ENCODE measurements around the gene MMRN2.
"Not testable (repeated sequence)": the region's sequence is repeated elsewhere in the genome, so short reads cannot be mapped to it uniquely, and the experiment has no call there.

MMRN2 gene, protein sequence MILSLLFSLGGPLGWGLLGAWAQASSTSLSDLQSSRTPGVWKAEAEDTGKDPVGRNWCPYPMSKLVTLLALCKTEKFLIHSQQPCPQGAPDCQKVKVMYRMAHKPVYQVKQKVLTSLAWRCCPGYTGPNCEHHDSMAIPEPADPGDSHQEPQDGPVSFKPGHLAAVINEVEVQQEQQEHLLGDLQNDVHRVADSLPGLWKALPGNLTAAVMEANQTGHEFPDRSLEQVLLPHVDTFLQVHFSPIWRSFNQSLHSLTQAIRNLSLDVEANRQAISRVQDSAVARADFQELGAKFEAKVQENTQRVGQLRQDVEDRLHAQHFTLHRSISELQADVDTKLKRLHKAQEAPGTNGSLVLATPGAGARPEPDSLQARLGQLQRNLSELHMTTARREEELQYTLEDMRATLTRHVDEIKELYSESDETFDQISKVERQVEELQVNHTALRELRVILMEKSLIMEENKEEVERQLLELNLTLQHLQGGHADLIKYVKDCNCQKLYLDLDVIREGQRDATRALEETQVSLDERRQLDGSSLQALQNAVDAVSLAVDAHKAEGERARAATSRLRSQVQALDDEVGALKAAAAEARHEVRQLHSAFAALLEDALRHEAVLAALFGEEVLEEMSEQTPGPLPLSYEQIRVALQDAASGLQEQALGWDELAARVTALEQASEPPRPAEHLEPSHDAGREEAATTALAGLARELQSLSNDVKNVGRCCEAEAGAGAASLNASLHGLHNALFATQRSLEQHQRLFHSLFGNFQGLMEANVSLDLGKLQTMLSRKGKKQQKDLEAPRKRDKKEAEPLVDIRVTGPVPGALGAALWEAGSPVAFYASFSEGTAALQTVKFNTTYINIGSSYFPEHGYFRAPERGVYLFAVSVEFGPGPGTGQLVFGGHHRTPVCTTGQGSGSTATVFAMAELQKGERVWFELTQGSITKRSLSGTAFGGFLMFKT

GRCh38 chr10:86957471-86958115 lies at the start of gene MMRN2:
Gene MMRN2, minus strand, starts transcription at chr10:86957615. Its CDS starts 74 bp downstream, at chr10:86957541.
- DNase-seq (ENCODE audit: low read depth in 3 of 3), result no peak

GRCh38 chr10:87007124-87007523 lies 49.7 kb upstream of the MMRN2 start:
- not testable (repeated sequence) for DNase-seq (ENCODE audit: low read depth in 3 of 3)

GRCh38 chr10:87000491-87000890 lies 43.1 kb upstream of the MMRN2 start:
- DNase-seq (ENCODE audit: low read depth in 3 of 3), result no peak

DNA sequence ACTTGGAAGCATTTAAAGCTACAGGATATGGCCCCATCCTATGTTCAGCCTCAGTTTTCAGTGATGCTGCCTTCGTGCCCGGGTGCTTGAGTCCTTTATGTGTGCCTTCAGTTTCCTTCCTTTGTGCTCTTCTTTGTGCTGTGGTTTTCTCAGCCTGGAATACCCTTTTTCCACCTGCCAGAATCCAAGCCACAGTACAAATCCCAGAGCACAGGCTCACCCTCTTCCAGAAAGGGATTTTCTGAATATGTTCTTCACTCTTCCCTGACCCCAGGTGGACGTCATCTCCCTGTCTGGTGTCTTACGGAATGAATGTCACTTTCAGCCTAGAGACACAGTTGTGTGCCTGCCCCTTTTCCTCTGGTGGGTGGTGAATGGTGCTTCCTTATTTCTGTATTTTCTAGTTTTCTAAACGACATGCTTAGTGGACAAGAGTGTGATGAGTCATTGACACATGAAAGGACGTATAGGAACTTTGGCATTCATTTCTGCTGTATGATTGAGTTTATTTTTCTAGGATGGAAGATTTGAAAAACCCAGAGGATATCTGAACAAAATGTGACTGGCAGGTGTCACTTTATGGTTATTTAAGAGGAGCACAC lies 42.5 kb upstream of the MMRN2 start:
- not testable (repeated sequence) for DNase-seq (ENCODE audit: low read depth in 3 of 3)

GRCh38 chr10:86992929-86993328 lies 35.5 kb upstream of the MMRN2 start:
- DNase-seq (ENCODE audit: low read depth in 3 of 3), result no peak

GRCh38 chr10:86992456-86992855 lies 35.0 kb upstream of the MMRN2 start:
- DNase-seq (ENCODE audit: low read depth in 3 of 3), result no peak

DNA sequence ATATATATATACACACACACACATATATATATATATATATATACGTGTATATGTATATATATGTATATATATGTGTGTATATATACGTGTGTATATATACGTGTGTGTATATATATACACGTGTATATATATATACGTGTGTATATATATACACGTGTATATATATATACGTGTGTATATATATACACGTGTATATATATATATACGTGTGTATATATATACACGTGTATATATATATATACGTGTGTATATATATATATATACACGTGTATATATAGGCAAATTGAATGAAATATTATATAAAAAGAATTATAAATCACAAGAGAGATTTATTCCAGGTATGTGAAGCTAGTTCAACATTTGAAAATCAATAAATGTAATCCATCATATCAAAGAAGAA lies 33.9 kb upstream of the MMRN2 start:
- not testable (repeated sequence) for DNase-seq (ENCODE audit: low read depth in 3 of 3)

DNA sequence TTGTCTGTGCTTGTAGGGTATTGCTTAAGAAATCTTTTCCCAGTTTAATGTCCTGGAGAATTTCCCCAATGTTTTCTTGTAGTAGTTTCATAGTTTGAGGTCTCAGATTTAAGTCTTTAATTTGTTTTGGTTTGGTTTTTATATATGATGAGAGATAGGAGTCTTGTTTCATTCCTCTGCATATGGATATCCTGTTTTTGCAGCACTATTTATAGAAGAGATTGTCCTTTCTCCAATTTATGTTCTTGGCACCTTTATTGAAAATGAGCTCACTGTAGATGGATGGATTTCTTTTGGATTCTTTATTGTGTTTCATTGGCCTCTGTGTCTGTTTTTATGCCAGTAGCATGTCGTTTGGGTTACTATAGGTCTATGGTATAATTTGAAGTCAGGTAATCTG lies 31.1 kb upstream of the MMRN2 start:
- no peak for DNase-seq (ENCODE audit: low read depth in 3 of 3)

GRCh38 chr10:86984498-86984897 lies 27.1 kb upstream of the MMRN2 start:
- DNase-seq (ENCODE audit: low read depth in 3 of 3), result not testable (repeated sequence)

DNA sequence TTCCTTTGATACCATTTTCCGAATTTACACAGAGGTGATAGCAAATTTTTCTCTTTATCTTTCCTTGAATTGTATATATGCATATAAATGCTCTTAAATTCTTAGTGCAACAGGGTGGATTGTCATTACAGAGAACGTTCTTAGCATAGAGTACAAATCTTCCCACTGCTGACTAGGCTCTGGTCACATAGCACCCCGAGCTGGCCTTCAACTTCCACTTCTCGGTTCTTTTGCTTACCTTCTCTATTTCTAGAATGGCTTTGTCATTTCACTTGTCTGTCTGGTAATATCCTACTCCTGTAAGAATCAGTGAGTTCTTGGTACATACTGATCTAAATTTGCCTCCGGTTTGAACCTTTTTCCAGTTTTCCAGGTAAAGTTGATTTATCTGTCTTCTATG lies 24.3 kb upstream of the MMRN2 start:
- DNase-seq (ENCODE audit: low read depth in 3 of 3), result no peak

GRCh38 chr10:86981020-86981419 lies 23.6 kb upstream of the MMRN2 start:
- not testable (repeated sequence) for DNase-seq (ENCODE audit: low read depth in 3 of 3)

DNA sequence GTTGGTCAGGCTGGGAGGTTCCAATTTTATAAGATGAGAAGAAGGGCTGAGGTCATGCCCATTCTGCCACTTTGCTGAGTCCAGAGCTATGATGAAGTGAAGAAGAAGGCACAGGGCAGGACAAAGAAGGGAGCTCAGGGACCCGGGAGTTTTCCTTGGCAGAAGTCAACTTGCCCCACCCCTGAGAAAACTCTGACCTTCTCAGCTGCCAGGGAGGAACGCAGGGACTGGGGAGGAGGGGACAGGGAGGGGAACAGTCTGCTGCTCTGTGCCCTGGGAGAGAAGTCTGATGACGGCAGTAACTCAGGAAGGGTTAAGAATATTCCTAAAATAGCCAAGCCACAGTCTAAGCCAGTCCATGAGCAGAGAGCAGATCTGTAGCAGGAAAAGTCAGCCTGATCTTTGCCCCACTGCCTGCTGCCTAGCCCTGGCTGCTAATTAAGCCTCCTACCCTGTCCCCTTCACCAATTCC lies 22.6 kb upstream of the MMRN2 start:
- no peak for DNase-seq (ENCODE audit: low read depth in 3 of 3)

GRCh38 chr10:86979296-86979818 lies 21.9 kb upstream of the MMRN2 start:
- no peak for DNase-seq (ENCODE audit: low read depth in 3 of 3)

DNA sequence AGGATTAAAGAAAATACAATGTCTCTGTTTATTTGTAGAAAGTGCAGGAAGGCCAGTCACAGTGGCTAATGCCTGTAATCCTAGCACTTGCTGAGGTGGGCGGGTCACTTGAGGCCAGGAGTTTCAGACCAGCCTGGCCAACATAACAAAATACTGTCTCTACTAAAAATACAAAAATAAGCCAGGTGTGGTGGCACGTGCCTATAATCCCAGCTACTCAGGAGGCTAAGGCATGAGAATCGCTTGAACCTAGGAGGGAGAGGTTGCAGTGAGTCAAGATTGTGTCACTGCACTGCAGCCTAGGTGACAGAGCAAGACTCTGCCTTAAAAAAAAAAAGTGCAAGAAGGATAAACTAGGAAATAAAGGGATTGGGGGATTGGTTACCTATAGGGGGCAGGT lies 21.0 kb upstream of the MMRN2 start:
- not testable (repeated sequence) for DNase-seq (ENCODE audit: low read depth in 3 of 3)

DNA sequence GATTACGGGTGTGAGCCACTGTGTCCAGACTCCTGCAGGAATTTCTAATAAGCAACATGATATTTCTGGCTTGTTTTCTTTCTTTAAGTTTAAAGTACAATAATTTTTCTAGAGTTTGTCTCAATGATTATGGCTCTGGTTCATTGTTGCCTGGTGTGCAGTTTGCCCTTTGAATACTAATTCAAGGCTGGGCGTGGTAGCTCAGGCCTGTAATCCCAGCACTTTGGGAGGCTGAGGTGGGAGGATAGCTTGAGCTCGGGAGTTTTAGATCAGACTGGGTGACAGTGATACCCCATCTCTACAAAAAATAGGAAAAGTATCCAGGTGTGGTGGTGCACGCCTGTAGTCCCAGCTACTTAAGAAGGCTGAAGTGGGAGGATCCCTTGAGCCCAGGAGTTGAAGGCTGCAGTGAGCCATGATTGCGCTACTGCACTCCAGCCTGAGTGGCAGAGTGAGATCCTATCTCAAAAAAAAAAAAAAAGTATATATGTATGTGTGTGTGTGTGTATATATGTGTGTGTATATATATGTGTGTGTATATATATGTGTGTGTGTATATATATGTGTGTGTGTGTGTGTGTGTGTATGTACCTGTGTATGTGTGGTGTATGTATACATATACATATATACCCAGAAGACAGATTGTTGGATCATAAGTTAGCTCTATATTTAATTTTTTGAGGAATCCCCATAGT lies 19.1 kb upstream of the MMRN2 start:
- DNase-seq (ENCODE audit: low read depth in 3 of 3), result no peak

- no peak for DNase-seq (ENCODE audit: low read depth in 3 of 3)
These were observed 17.1 kb upstream of the MMRN2 start for GRCh38 chr10:86974484-86974883.

GRCh38 chr10:86972613-86973380 lies 15.4 kb upstream of the MMRN2 start:
- no peak for DNase-seq (ENCODE audit: low read depth in 3 of 3)

DNA sequence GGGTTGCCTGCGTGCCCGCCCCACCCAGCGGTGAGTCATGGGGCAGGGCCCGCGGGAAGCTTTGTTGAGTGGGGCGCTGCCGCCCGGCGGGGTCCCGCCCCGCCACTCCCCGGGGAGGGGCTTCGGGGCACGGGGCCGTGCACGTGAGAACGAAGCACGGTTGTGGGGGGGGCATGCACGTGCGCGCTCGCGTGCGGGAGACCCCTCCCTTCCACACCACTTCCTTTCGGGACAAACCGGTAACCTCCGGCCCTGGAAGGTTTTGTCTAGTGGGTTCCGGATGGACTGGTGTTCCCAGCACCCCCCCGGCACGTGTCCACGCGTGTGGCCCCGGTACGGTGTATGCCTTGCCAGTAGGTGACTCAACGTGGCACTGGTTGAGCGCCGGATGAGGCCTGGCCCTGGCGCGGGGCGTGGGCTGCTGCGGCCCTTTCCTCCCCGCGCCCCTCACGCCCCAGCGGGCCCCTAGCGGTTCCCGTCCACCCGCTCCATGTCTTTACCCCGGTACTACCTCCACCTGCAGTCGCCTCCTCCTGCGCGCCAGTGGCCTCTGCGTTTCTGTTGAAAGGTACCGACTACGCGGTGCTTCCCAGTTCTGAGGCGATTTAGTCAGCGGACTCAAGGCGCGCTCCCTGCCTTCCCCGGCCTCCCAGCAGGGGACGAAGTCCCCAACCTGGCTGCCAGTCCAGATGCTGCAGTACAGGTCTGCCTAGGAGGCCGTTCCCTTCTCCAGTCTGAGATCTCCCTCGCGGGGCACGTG lies 14.0 kb upstream of the MMRN2 start:
- DNase-seq (ENCODE audit: low read depth in 3 of 3), result peak; percentile 69 to 79 (median 69)

GRCh38 chr10:86970982-86971231 lies 13.5 kb upstream of the MMRN2 start:
- DNase-seq (ENCODE audit: low read depth in 3 of 3), result no peak
